Central memory CD4-positive, alpha-beta T cell (primary cell): ENCODE data around the gene MPC1.

Experiments used
- DNase-seq: peaks from one replicate; pipeline ENCODE4 v3.0.0; 2022

The MPC1 gene

DNA sequence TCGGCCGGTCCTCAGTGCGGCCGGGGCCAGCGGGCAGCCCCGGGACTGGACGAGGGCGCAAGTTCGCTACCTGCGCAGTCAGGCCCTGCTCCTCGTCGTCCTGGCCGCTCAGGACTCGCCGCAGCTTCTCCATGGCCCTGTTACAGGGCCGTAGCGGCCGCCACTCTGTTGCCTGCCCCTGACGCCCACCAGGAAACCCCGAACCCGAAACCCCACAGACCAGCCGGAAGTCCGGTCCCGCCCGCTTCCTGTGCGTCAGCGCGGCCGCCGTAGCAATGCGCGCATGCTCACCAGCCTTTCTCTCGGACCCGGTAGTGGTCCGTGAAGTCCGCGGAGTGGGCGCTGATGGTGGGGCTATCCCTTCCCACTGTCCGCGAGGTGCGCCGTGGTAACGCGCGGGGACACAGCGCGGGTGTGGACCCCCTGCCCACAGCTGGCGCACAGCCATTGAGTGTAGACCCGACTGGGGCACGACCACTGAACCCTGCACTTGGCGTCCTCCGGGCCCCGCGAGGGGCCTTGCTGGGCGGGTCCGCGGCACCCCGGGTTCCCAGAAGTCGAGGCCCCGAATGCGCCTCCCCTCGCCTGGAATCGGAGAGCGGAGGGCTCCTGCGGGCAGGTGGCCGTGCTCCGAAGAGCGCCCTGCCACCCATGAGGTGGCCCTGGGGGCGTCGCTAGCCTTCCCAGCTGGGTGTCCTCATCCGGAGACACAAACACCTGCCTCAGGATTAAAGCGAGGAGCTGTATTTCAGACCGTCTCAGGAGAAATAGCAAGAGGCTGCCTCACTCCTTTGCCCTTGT is 40.2 kb downstream of the MPC1 start, which contains the start of gene SFT2D1:
Gene SFT2D1, minus strand, starts transcription at position 197 of the 801 bp plus-strand sequence. Its CDS starts 64 bp downstream, at position 133.
- DNase-seq = peak; percentile 59

GRCh38 chr6:166341977-166342348 is 40.8 kb downstream of the MPC1 start:
- DNase-seq = no peak

- DNase-seq = peak; percentile 32
Measured at GRCh38 chr6:166341464-166341863, 41.3 kb downstream of the MPC1 start.

- DNase-seq = no peak
Measured at GRCh38 chr6:166338854-166339253, 43.9 kb downstream of the MPC1 start.

GRCh38 chr6:166336847-166337246 is 45.9 kb downstream of the MPC1 start:
- DNase-seq = no peak

DNA sequence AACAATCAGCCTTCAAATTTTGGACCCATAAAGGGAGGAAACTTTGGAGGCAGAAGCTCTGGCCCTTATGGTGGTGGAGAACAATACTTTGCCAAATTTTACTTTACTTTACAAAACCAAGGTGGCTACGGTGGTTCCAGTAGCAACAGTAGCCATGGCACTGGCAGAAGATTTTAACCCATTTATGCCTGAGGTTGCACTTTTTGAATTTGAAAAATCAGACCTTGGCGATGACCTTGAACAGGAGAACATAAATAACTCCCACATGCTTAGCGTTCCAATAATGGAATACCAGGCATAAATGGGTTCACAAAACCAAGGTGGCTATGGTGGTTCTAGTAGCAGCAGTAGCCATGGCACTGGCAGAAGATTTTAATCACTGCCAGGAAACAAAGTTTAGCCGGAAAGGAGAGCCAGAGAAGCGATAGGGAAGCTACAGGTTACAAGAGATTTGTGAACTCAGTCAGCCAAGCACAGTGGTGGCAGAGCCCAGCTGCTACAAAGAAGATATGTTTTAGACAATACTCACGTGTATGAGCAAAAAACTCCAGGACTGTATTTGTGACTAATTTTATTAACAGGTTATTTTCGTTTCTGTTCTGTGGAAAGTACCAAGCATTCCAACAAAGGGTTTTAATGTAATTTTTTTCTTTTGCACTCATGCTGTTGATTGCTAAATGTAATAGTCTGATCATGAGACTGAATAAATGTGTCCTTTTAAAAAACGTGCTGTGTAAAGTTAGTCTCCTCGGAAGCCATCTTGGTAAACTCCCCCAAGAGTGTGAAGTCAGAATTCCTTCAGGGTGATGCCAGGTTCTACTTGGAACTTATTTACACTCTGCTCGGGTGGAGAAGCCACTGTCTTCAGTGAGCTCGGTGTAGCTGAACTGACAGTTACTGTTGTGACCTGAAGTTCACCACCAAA is 47.1 kb downstream of the MPC1 start:
- no peak for DNase-seq

DNA sequence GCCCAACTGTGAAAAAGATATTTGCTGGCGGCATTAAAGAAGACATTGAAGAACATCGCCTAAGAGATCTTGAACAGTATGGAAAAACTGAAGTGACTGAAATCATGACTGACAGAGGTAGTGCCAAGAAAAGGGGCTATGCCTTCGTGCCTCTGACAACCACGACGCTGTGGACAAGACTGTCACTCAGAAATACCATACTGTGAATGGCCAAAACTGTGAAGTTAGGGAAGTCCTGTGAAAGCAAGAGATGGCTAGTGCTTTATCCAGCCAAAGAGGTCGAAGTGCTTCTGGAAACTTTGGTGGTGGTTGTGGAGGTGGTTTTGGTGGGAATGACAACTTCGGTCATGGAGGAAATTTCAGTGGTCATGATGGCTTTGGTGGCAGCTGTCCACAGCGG is 47.9 kb downstream of the MPC1 start:
- DNase-seq = no peak

GRCh38 chr6:166333172-166333995 is 49.4 kb downstream of the MPC1 start:
- peak; percentile 61 for DNase-seq

- no peak for DNase-seq
Measured at GRCh38 chr6:166331503-166332415, 51.0 kb downstream of the MPC1 start.

DNA sequence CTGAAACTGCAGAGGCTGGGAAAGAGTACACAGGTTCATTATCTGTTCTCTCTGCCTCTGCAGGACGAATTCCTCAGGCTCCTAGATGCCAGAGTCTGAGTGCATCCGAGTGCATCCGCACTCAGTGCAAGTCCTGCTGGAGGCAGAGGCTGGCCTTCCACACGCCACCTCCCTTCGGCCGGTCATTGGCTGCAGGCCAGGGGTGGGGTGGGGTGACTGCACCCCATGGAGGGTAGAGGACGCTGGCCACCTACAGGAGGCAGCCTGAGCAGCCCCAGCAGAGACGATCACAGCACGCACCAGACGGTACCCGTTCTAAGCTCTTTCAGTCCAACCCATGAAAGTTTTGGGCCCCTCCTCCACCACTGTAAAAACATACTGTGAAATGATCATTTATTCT is 52.1 kb downstream of the MPC1 start:
- no peak for DNase-seq

- DNase-seq = no peak
Measured at GRCh38 chr6:166325383-166326042, 57.2 kb downstream of the MPC1 start.

GRCh38 chr6:166323395-166323794 is 59.3 kb downstream of the MPC1 start:
- DNase-seq = no peak

- no peak for DNase-seq
Measured at GRCh38 chr6:166318649-166319600, 63.8 kb downstream of the MPC1 start.

- no peak for DNase-seq
Measured at GRCh38 chr6:166318227-166318626, 64.5 kb downstream of the MPC1 start.

DNA sequence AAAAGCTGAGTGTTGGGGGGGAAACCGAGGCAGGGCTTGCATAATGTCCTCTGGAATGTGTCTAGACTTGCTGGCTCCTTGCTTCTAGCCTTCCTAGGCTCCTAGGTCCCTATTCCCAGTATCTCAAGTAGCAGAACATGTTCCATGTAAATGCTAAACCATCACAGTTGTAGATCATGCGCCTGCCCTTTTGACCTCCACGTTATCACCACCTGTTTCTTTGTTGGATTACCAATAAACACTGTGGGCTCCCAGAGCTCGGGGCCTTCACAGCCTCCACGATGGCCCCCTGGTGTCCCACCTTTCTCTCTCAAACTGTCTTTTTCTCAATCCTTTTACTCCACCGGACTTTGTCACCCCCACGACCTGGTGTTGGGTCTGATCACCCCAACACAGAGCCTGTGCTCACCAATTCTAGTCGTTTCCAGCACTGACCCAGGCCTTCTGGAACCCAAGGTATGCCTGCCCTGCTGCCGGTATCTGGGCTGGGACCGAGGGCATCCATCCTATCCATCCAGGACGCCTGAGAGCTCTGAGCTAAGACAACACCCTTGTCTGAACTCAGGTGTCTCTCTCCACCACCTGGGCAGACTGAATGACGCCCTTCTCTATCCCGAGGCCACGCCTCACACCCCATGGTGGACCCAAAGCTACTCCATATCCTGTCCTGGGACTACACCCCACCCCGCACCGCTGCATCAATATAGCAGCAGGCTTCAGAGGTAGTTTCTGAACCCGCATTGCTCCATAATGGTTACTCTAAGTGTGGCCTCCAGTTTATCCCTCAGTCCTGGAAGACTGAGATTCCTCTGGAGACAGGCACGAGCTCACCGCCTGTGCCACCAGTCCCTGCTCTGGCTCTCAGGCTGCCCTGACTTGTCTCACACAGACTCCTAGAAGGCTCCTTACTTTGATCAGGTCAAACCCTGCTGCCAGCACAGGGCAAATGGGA is 65.2 kb downstream of the MPC1 start:
- DNase-seq = no peak

DNA sequence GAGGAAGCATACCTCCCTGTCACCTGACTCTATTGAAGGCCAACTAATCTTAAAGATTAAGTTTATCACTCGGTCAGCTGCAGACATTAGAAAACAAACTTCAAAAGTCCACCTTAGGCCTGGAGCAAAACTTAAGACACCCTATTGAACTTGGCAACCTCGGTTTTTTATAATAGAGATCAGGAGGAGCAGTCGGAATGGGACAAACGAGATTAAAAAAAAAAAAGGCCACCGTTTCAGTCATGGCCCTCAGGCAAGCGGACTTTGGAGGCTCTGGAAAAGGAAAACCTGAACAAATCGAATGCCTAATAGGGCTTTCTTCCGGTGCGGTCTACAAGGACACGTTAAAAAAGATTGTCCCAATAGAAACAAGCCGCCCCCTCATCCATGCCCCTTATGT is 67.3 kb downstream of the MPC1 start:
- DNase-seq = no peak
